Loucy (cell line): ENCODE measurements around the gene CORO2A.

Experiments used
- EZH2phosphoT487 ChIP-seq: fragments of 200-600 bp; IDR thresholded peaks from 2 replicates; pipeline ENCODE4 v1.6.1; 2018; ENCODE audit warnings: antibody characterized with exemption, mild to moderate bottlenecking, moderate library complexity, borderline replicate concordance
- TF ChIP-seq, protein P1 (sequence below): fragments of 200-600 bp; sonication (generic); conservative IDR thresholded peaks from 2 replicates; pipeline ENCODE4 v1.5.1; 2014; ENCODE audit warnings: mild to moderate bottlenecking, antibody characterized with exemption, low read length

DNA sequence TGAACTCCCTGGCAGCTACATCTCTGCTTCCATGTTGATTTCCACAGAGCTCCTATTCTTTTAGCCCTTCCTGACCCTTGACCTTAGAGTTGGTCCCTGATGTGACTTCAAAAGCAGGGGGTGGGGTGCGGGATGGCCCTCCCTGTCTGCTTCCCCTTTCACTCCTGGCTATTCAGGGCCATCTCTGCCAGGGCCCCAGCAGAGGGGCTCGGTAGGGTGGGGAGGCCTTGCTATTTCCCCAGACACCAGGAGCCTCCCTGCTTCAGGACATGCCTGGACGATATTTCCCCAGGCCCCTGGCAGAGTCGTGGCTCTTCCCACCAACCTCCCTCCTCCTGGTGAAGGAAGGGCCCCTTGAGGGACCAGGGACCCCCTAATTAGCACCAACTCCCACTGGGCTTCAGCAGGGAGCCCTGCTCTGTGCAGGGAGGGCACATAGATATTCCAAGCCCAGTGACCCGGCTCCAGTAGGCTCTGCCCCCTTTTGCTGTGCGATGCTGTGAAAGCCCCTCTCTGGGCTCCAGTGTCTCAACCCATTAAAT, 17.3 kb downstream of the CORO2A start:
- no peak for TF ChIP-seq EZH2phosphoT487
- TF ChIP-seq, protein P1, sequence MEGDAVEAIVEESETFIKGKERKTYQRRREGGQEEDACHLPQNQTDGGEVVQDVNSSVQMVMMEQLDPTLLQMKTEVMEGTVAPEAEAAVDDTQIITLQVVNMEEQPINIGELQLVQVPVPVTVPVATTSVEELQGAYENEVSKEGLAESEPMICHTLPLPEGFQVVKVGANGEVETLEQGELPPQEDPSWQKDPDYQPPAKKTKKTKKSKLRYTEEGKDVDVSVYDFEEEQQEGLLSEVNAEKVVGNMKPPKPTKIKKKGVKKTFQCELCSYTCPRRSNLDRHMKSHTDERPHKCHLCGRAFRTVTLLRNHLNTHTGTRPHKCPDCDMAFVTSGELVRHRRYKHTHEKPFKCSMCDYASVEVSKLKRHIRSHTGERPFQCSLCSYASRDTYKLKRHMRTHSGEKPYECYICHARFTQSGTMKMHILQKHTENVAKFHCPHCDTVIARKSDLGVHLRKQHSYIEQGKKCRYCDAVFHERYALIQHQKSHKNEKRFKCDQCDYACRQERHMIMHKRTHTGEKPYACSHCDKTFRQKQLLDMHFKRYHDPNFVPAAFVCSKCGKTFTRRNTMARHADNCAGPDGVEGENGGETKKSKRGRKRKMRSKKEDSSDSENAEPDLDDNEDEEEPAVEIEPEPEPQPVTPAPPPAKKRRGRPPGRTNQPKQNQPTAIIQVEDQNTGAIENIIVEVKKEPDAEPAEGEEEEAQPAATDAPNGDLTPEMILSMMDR, result no peak
